ENCODE data around the gene WDR35. TPM values are rescaled to one million over a fixed set of nuclear protein-coding genes. Genes with fewer than 3 reads are reported as not detected.

WDR35 gene
- total RNA-seq, 1 experiment from 2014 or later, result 29.4 TPM

- Histone ChIP-seq H3K9me3 (ENCODE audit: low read depth, low read length, poor library complexity, severe bottlenecking) (peaks cover 5% of the 10 kb centered on the region), H3K27me3 (replicated peaks; ENCODE audit: insufficient read depth, low read depth, low read length, poor library complexity) (no peaks in the 10 kb centered on the region), H3K4me1 (ENCODE audit: insufficient read depth, low read length, poor library complexity, severe bottlenecking) (no peaks in the 10 kb centered on the region), H3K27ac (ENCODE audit: low read depth, low read length, poor library complexity, severe bottlenecking) (no peak overlapping the region), H3K4me3 (ENCODE audit: low read depth, low read length, poor library complexity, severe bottlenecking) (no peak overlapping the region), H3K36me3 (ENCODE audit: insufficient read depth, low read length, poor library complexity, severe bottlenecking) (peaks cover 99% of the 10 kb centered on the region)
- no peak for DNase-seq (ENCODE audit: low spot score)
- CTCF ChIA-PET, result interaction anchor here (1.4 kb wide), 1 partner anchor 20 kb away, joined by 3 read pairs; no protein-coding TSS in a partner anchor
- BruUV-seq (replicated peaks), result no TSS peak
- TF ChIP-seq, protein P1, sequence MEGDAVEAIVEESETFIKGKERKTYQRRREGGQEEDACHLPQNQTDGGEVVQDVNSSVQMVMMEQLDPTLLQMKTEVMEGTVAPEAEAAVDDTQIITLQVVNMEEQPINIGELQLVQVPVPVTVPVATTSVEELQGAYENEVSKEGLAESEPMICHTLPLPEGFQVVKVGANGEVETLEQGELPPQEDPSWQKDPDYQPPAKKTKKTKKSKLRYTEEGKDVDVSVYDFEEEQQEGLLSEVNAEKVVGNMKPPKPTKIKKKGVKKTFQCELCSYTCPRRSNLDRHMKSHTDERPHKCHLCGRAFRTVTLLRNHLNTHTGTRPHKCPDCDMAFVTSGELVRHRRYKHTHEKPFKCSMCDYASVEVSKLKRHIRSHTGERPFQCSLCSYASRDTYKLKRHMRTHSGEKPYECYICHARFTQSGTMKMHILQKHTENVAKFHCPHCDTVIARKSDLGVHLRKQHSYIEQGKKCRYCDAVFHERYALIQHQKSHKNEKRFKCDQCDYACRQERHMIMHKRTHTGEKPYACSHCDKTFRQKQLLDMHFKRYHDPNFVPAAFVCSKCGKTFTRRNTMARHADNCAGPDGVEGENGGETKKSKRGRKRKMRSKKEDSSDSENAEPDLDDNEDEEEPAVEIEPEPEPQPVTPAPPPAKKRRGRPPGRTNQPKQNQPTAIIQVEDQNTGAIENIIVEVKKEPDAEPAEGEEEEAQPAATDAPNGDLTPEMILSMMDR (conservative IDR thresholded peaks at IDR 0.05; ENCODE audit: low read depth, low read length), result no peak
- no peak for TF ChIP-seq EZH2 (IDR thresholded peaks at IDR 0.05; ENCODE audit: borderline replicate concordance, low read depth, low read length, poor library complexity, severe bottlenecking)
- POLR2A ChIA-PET (ENCODE audit: low non-redundant PET), result no interaction called here
- intact Hi-C loops (cut with micrococcal nuclease; ENCODE audit: unreplicated experiment), result no loop called here
Observed at GRCh38 chr2:20034821-20035220, 44.9 kb upstream of the WDR35 start.

DNA sequence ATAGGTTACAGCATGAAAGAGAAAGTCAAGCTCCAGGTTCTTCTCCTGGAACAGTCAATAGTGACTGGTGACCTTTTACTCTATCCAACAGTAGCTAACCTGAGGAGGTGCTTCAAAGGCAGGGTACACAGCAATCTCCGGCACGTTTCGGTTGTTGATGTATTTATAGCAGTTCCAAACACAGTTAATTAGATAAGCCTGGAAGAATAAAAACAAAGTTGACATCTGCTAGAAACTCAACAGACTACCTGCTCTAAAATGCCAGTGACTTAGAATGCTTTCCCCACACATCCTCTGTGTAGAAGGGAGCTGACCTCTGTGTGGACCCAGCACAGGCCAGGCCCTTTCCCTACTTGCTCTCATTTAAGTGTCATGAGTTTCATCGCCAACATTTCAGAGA lies 44.3 kb upstream of the WDR35 start:
- intact Hi-C loops (cut with micrococcal nuclease; ENCODE audit: unreplicated experiment), result no loop called here
- no peak for DNase-seq (ENCODE audit: low spot score)
- POLR2A ChIA-PET (ENCODE audit: low non-redundant PET), result no interaction called here

DNA sequence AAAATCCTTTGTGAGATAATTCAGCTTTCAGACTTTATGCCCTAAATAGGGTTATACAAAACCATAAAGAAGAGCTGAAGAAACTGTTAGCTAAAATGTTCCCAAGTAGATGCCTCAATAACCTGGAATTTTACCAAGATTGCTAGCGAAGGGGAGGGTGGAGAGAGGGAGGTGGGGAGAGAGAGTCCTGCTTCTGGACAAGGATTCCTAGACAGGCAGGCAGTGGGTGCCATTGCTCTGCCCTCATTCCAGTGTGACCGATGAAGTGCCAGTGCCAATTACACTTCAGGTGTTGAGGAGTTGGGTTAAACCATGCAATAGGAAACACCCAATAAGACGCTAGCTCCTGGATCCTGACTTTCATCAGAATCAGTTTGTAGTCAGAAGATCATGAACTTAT lies 43.4 kb upstream of the WDR35 start:
- Histone ChIP-seq H3K4me3 (ENCODE audit: low read depth, low read length, poor library complexity, severe bottlenecking) (no peak overlapping the region), H3K9me3 (ENCODE audit: low read depth, low read length, poor library complexity, severe bottlenecking) (peaks cover 12% of the 10 kb centered on the region), H3K36me3 (ENCODE audit: insufficient read depth, low read length, poor library complexity, severe bottlenecking) (peaks cover 99% of the 10 kb centered on the region), H3K4me1 (ENCODE audit: insufficient read depth, low read length, poor library complexity, severe bottlenecking) (no peaks in the 10 kb centered on the region), H3K27me3 (replicated peaks; ENCODE audit: insufficient read depth, low read depth, low read length, poor library complexity) (no peaks in the 10 kb centered on the region), H3K27ac (ENCODE audit: low read depth, low read length, poor library complexity, severe bottlenecking) (no peak overlapping the region)
- TF ChIP-seq EZH2 (IDR thresholded peaks at IDR 0.05; ENCODE audit: borderline replicate concordance, low read depth, low read length, poor library complexity, severe bottlenecking), result no peak
- TF ChIP-seq, protein P1 (conservative IDR thresholded peaks at IDR 0.05; ENCODE audit: low read depth, low read length), result no peak
- BruUV-seq (replicated peaks), result no TSS peak
- POLR2A ChIA-PET (ENCODE audit: low non-redundant PET), result no interaction called here
- DNase-seq (ENCODE audit: low spot score), result no peak
- intact Hi-C loops (cut with micrococcal nuclease; ENCODE audit: unreplicated experiment), result no loop called here
- CTCF ChIA-PET, result interaction anchor here (1.4 kb wide), 1 partner anchor 18 kb away, joined by 3 read pairs; no protein-coding TSS in a partner anchor

More for the DNA sequence above, 44.3 kb upstream of the WDR35 start:
- no peak for TF ChIP-seq EZH2 (IDR thresholded peaks at IDR 0.05; ENCODE audit: borderline replicate concordance, low read depth, low read length, poor library complexity, severe bottlenecking)
- TF ChIP-seq, protein P1 (conservative IDR thresholded peaks at IDR 0.05; ENCODE audit: low read depth, low read length), result no peak
- peaks cover 99% of the 10 kb centered on the region for H3K36me3 ChIP-seq (ENCODE audit: insufficient read depth, low read length, poor library complexity, severe bottlenecking)
- H3K27ac ChIP-seq (ENCODE audit: low read depth, low read length, poor library complexity, severe bottlenecking), result no peak overlapping the region
- CTCF ChIA-PET, result interaction anchor here (1.4 kb wide), 1 partner anchor 19 kb away, joined by 3 read pairs; no protein-coding TSS in a partner anchor
- H3K4me1 ChIP-seq (ENCODE audit: insufficient read depth, low read length, poor library complexity, severe bottlenecking), result no peaks in the 10 kb centered on the region
- no peaks in the 10 kb centered on the region for H3K27me3 ChIP-seq (replicated peaks; ENCODE audit: insufficient read depth, low read depth, low read length, poor library complexity)
- no TSS peak for BruUV-seq (replicated peaks)
- H3K9me3 ChIP-seq (ENCODE audit: low read depth, low read length, poor library complexity, severe bottlenecking), result peaks cover 9% of the 10 kb centered on the region
- no peak overlapping the region for H3K4me3 ChIP-seq (ENCODE audit: low read depth, low read length, poor library complexity, severe bottlenecking)

Measured in A673 (cell line).